ENCODE results near the gene GABRA6. TPM values are rescaled to one million over a fixed set of nuclear protein-coding genes. Genes with fewer than 3 reads are reported as not detected.

GABRA6 gene
- total RNA-seq, 1 donor from 2014 or later = not detected

DNA sequence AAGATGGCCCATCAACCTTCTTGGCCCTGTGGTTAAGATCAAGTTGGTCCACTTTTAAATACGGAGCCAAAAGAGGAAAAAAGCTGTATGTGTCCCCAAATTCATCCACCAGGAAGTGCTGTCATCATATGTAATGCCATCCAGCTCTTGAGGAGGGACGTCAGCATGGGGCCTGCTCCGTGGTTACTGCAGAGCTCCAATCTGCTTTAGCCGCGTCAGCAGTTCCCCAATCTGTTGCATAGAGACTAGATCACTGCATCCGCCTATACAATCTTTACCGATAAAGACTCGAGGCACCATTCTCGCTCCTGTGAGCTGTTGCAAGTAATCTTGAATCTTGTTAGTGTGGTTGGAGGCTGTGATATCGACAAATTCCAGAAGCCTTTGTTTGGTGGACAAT, 65.7 kb downstream of the GABRA6 start:
- DNase-seq (ENCODE audit: low spot score) = no peak

Other genes starting within 250 kb of the GABRA6 start
- 4.8 TPM for gene GABRB2, start 139.0 kb upstream of the GABRA6 start, total RNA-seq
- gene GABRA1, start 162.4 kb downstream of the GABRA6 start, total RNA-seq = not detected